HK-2 (cell line): ENCODE results near the gene TICRR.
"Not testable (repeated sequence)": the region's sequence is repeated elsewhere in the genome, so short reads cannot be mapped to it uniquely, and the experiment has no call there.

Source experiments
- DNase-seq: peaks from one replicate; pipeline ENCODE4 v3.0.0-alpha.2; 2018; ENCODE audit not compliant: unreplicated experiment

The TICRR gene

DNA sequence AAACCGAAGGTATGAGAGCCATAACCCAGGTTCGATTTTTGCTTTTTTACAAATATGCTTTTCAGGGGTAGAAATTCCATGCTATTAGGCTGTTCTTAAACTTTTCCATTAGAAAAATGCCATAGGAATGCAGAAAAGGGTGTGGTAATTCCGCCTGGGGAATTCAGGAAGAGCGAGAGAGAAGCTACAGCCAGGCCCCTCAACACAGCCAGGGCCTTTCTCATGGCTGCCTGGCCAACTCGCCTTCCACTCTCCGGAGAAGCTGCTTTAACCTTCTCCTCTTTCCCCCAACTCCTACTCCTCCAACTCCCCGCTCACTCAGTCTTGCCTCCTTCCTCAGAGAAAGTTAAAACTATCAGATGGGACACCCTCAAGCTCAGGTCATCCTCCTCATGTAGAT, 9.1 kb upstream of the TICRR start:
- DNase-seq: no peak

DNA sequence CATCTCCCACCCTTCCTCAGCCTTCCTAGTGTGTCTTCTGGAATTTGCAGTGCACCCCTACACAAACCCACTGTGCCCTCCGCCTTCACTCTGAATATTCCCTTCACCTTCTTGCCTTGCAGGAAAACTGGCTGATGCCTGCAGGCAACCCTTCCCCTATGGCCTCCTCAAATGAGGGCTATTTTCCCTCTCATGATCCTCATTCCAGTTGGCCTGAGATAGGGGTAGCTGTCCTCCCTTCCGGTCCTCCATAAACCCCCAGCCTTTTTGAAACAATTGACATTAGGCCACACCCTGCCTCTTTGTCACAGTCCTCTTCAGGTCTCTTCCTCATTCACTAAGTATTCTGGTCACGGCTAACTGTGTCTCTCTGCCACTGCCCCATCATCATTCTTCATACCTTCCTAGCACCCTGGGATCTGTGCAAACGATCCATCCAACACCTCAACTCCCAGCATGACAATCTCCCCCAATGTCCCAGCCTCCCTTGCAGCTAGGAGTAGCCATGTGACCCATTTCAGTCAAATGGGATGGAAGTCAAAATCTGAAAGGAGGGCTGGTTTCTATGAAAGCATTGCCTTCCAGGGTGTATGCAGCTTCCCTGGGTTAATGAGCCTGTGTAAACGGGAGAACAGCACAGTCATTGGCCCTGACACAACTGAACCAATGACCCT, 8.5 kb upstream of the TICRR start:
- no peak for DNase-seq

DNA sequence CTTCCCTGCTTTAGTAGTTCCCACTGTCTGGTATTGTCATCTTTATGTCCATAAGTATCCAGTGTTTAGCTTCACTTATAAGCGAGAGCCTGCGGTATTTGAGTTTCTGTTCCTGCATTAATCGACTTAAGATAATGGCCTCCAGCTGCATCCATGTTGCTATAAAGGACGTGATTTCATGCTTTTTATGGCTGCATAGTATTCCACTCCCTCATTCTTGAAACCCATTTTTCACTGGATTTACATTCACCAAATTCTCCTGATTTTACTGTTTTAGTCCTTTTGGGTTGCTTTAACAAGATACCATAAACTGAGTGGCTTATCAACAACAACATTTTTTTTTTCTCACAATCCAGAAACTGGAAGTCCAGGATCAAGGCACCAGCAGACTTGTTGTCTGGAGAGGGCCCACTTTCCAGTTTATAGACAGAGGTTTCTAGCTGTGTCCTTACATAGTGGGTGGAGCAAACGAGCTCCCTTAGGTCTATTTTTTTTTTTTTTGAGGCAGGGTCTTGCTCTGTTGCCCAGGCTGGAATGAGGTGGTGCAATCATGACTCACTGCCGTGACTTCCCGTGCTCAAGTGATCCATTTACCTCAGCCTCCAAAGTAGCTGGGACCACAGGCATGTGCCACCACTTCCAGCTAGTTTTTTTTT, 6.1 kb upstream of the TICRR start:
- DNase-seq: no peak

DNA sequence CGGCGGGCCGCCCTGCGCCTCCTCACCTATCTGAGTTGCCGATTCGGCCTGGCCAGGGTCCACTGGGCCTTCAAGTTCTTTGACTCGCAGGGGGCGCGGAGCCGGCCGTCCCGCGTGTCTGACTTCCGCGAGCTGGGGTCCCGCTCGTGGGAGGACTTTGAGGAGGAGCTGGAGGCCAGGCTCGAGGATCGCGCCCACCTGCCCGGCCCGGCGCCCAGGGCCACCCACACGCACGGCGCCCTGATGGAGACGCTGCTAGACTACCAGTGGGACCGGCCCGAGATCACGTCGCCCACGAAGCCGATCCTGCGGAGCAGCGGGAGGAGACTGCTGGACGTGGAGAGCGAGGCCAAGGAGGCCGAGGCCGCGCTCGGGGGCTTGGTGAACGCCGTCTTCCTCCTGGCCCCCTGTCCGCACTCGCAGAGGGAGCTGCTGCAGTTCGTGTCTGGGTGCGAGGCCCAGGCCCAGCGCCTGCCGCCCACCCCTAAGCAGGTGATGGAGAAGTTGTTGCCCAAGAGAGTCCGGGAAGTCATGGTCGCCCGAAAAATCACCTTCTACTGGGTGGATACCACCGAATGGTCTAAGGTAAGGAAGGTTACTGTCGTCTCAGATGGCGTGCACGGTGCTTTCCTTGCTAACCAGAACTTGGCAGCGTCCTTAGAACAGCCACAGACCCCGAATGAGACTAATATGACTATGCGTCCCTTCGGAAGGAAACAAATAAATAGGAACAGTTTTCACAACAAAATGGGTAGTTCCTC, 567 bp downstream of the TICRR start:
- peak; percentile 43 for DNase-seq

DNA sequence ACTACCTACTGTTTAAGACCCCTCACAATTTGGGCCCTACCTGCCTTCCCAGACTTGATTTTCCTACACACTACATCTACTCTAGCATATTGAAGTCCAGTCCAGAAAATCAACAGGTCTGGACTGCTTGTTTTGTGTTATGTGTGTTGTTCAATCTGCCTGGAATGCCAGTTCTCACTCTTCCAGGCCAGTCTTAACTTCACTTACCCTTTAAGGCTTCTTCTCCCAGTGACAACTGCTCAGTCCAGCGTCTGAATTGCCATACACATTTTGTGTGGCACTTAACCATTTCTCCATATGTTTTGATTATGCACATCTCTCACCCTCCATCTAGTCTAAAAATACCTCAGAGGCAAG, 1.1 kb downstream of the TICRR start:
- no peak for DNase-seq

DNA sequence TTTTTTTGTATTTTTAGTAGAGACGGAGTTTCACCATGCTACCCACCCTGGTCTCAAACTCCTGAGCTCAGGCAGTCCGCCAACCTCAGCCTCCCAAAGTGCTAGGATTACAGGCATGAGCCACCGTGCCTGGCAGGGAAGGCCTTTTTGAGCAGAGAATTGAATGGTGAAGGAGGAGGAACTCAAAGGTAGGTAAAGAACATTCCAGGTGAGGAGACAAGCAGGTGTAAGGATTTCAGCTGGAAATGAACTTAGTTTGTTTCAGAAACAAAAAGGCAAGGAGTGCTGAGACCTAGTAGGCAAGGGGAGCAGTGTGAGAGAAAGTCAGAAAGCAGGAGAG, 2.5 kb downstream of the TICRR start:
- DNase-seq: no peak

DNA sequence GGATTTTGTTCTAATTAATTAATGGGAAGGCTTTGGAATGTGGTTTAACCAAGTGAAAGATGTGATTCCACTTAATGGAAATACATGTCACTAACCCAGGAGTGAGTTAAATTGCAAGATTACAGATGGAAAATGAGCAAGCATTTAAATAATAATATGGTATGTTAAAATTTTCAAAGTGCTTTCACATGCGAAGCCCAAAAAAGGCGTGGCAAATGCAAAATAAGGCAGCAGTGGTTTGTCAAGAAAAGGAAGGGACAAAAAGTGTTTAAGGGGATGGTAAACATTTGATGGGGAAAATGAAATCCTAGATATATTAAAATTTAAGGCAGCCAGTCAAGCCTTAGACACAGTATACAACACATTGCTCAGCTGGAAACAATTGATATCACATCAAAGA, 2.9 kb downstream of the TICRR start:
- no peak for DNase-seq

- not testable (repeated sequence) for DNase-seq
These were observed 5.5 kb downstream of the TICRR start for GRCh38 chr15:89580747-89581146.

DNA sequence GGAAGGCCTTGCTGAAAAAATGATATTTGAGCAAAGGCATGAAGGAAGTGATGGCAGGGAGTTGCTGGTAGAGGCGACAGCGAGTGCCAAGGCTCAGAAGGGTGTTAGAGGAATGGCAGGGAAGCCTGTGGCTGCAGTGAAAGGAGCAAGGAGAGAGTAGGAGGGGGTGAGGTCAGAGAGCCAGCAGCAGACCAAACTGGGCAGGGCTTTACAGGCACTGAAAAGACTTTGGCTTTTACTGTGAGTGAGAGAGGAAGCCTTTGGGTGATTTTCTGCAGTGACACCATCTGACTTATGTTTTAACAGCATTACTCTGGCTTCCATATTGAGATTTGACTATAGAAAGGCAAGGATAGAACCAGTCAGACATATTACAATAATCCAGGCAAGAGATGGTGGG, 11.4 kb downstream of the TICRR start:
- DNase-seq: no peak

DNA sequence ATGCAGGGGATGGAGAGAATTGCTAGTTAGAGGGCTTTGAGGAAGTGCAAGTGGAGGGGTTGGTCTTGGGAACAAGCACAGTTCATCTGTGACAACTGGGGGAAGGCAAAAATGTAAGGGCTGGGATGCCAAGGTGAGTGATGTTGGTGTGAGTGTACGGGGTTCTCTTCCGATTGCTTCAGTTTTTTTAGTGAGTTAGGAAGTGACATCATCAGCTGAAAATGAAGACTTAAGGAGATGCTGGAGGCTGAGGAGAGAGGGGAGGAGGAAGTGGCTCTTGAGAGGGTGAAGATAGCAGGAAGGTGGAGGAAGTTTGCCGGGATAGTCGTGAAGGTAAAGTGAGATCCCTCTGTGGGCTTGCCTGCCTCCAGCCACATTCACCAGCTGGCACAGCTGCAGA, 12.7 kb downstream of the TICRR start:
- DNase-seq: no peak

DNA sequence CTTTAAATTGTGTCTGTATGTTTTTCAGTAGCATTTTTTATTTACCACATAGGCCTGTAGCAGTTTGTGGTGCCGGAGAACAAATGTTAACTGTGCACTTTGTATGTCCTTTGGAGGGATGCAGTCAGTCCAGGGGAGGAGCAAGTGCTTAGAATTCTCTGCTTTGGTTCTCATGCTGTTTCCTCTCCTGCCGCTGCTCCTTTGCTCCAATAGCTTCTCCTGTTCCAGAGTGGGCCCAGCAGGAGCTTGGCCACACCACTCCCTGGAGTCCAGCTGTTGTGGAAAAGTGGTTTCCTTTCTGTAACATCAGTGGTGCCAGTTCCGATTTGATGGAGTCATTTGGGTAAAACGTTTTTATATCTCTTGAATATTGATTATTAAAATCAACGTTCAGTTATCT, 16.6 kb downstream of the TICRR start:
- DNase-seq: no peak

- no peak for DNase-seq
These were observed 17.7 kb downstream of the TICRR start for GRCh38 chr15:89593018-89593417.

- no peak for DNase-seq
These were observed 23.8 kb downstream of the TICRR start for GRCh38 chr15:89599021-89599420.

- no peak for DNase-seq
These were observed 36.0 kb downstream of the TICRR start for GRCh38 chr15:89611317-89611716.

DNA sequence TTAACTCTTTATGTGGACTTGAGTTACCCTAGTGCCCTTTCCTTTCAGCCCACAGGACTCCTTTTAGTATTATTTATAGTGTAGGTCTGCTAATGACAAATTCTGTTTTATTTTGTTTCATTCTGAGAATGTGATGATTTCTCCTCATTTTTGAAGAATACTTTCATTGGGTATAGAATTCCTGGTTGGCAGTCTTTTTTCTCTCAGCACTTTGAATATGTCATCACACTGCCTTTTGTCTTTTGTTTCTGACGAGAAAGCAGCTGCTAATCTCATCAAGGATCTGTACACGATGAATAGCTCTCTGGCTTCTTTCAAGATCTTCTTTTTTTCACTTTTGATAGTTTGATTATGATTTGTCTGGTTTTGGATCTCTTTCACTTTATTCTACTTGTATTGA, 37.8 kb downstream of the TICRR start:
- DNase-seq: no peak

DNA sequence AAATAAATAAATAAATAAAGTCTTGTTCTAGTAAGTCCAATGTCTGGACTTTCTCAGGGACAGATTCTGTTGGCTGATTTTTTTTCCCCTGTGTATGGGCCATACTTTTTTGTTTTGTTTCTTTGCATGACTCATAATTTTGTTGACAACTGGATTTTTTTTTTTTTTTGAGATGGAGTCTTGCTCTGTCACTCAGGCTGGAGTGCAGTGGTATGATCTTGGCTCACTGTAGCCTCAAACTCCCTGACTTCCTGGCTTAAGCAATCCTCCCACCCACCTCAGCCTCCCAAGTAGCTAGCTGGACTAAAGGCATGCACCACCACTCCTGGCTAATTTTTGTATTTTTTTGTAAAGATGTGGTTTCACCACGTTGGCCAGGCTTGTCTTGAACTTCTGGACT, 38.9 kb downstream of the TICRR start:
- no peak for DNase-seq

DNA sequence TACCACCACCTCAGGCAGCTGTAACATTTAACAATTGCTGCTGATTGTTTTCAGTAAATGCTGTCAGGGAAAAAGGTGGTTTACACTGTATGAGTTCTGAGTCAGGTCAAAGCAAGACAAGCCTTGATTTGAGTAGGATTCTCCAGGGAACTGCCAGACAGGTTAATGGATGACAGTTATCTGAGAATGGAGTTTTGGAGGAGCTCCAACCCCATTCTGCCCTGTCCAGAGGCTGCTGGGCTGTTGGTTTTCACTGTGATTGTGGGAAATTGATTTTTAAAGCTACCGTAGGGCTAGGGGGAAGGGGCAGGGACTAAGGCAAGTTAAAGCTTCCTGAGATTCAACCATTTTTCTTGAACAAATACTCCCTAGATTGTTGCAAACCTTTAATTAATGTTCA, 39.9 kb downstream of the TICRR start:
- no peak for DNase-seq

DNA sequence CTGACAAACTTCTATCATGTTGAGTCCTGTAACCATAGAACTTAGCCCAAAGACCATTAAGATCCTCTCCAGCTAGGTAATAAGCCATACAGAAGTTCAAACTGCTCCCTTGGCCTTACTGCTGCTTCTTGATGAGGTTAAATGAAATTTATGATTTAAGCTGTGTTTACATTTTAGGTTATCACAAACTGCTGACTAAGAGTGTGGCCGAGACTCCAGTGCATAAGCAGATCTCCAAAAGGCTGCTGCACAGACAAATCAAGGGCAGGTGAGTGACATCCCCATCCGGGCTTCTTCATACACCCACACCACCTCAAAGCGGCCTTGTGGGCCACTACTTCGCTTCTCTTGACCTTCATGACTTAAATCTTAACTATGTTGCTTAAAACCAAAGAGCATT, 41.0 kb downstream of the TICRR start:
- no peak for DNase-seq

DNA sequence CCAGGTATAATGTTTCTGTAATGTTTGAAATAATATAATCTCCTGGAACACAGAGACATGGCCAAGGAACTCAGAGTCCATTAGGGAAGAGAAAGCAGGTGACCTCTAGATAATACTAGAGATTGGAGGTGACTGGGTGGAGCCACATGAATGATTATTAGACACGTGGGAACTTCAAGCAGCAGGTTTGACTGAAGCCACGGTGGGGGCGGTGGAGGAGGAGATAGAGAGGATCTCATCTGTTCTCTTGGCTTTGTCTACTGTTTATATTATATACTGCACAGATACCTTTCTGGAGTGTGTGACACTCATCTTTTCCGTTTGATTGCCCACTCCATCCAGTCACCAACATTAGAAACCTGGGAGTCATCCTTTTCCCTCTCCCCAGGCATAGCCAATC, 46.3 kb downstream of the TICRR start:
- DNase-seq: no peak

GRCh38 chr15:89623165-89623564, 47.9 kb downstream of the TICRR start:
- DNase-seq: no peak

DNA sequence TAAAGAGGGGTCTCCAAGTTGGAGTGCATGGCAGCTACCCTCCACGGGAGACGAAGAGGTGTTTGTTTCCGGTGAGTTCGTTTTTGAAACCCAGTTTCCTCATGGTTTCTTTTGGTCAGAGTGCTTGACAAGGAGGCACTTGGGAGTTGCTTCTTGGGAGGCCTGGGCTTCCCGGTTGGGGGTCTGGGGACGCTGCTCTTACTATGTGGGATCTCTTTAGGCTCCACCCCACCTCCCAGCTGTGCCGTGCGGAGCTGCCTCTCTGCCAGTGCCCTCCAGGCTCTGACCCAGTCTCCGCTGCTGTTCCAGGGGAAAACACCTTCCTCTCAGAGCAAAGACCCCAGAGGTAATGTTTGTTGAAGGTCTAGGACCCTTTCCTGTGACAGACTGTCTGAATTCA, 50.4 kb downstream of the TICRR start:
- no peak for DNase-seq

DNA sequence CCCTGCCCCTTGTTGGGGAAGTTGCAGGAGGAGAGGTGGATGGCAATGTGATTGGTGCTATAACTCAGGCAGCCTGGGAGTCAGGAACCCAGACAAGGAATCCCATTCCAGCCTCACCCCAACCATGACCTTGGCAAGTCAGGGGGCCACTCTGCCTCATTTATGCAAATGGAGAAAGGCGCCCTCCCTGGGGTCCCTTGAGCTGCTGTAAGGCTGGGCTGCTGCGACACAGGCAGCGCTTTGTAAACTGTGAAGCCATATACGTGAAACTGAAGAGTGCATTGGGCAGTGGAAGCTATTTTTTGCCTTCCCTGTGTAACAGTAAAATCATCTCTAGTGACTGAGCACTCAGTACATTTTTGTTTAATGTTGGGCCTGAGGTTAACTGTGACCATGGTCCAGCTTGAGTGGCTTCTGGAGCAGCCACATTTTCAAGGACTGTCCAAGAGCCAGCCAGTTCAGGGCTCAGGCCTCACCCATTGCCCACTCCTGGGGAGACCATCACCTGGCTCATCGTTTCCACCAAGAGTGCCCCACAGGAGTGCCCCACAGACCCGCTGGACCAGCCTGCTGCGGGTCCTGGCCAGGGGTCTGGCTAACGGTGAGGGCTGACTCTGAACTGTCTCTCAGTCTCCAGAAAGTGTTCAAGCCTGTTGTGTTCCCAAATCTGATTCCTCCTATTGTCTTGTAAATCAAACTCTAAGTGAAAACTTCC, 52.1 kb downstream of the TICRR start:
- DNase-seq: no peak

GRCh38 chr15:89628301-89628700, 53.0 kb downstream of the TICRR start:
- DNase-seq: no peak
